Cardiac muscle cell (in vitro differentiated cells and primary cell): Measurements from ENCODE around the gene SLC4A11. TPM values are rescaled to one million over a fixed set of nuclear protein-coding genes. Genes with fewer than 3 reads are reported as not detected.

ENCODE experiments used
- DNase-seq, 2 donors: peaks; one replicate each; pipeline versions ENCODE4 v3.0.0 to v3.0.0-alpha.2; 2010 to 2017; ENCODE audit warnings: low read depth in 1 of 2, low spot score in 1 of 2
- H3K27ac ChIP-seq: fragments of 200-600 bp; sonication (generic); 2 replicates; pipeline ENCODE4 v1.5.1; 2016
- H3K27me3 ChIP-seq: fragments of 200-600 bp; sonication (generic); 2 replicates; pipeline ENCODE4 v1.6.0; 2016; ENCODE audit warnings: control low read depth
- H3K36me3 ChIP-seq: fragments of 200-600 bp; sonication (generic); 2 replicates; pipeline ENCODE4 v1.5.1; 2016; ENCODE audit warnings: control low read depth
- H3K4me1 ChIP-seq: fragments of 200-600 bp; sonication (generic); 2 replicates; pipeline ENCODE4 v1.8.1; 2017; ENCODE audit warnings: low read depth, mild to moderate bottlenecking, mixed run types
- H3K4me3 ChIP-seq: fragments of 200-600 bp; sonication (generic); 2 replicates; pipeline ENCODE4 v1.5.1; 2016; ENCODE audit warnings: mild to moderate bottlenecking
- H3K9me3 ChIP-seq: fragments of 200-600 bp; sonication (generic); 2 replicates; pipeline ENCODE4 v1.5.1; 2017; ENCODE audit warnings: low read depth, mild to moderate bottlenecking, control low read depth
- polyA plus RNA-seq: library from polyadenylated mRNA; unstranded; fragments of >200 nt; fragmentation: Nextera tagmentation; extraction: Ambion mirVana; gene quantifications from 2 replicates; pipeline ENCODE4 v1.2.1, GENCODE V29; 2016
- total RNA-seq: library from RNA; depleted of rRNA; stranded (reverse); fragments of >200 nt; gene quantifications from 2 replicates; pipeline ENCODE4 v1.2.3, GENCODE V29; 2016
- TF ChIP-seq, protein P1 (sequence below): IDR thresholded peaks from 2 replicates; pipeline ENCODE4 v1.5.1; 2012; ENCODE audit warnings: low read depth, mild to moderate bottlenecking, low read length

Gene SLC4A11
- total and polyA plus RNA-seq, 2 experiments from 2014 or later = 0.12 TPM; not detected in 1

GRCh38 chr20:3229798-3230197 lies 9.2 kb downstream of the SLC4A11 start:
- TF ChIP-seq, protein P1, sequence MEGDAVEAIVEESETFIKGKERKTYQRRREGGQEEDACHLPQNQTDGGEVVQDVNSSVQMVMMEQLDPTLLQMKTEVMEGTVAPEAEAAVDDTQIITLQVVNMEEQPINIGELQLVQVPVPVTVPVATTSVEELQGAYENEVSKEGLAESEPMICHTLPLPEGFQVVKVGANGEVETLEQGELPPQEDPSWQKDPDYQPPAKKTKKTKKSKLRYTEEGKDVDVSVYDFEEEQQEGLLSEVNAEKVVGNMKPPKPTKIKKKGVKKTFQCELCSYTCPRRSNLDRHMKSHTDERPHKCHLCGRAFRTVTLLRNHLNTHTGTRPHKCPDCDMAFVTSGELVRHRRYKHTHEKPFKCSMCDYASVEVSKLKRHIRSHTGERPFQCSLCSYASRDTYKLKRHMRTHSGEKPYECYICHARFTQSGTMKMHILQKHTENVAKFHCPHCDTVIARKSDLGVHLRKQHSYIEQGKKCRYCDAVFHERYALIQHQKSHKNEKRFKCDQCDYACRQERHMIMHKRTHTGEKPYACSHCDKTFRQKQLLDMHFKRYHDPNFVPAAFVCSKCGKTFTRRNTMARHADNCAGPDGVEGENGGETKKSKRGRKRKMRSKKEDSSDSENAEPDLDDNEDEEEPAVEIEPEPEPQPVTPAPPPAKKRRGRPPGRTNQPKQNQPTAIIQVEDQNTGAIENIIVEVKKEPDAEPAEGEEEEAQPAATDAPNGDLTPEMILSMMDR = no peak
- H3K27ac ChIP-seq = no peak overlapping the region
- no peaks in the 10 kb centered on the region for H3K27me3 ChIP-seq
- no peaks in the 10 kb centered on the region for H3K4me1 ChIP-seq
- H3K4me3 ChIP-seq = no peak overlapping the region
- no peaks in the 10 kb centered on the region for H3K9me3 ChIP-seq
- no peaks in the 10 kb centered on the region for H3K36me3 ChIP-seq
- no peak for DNase-seq

GRCh38 chr20:3229158-3229557 lies 9.8 kb downstream of the SLC4A11 start:
- Histone ChIP-seq H3K4me1 (no peaks in the 10 kb centered on the region), H3K36me3 (no peaks in the 10 kb centered on the region), H3K27me3 (no peaks in the 10 kb centered on the region)

DNA sequence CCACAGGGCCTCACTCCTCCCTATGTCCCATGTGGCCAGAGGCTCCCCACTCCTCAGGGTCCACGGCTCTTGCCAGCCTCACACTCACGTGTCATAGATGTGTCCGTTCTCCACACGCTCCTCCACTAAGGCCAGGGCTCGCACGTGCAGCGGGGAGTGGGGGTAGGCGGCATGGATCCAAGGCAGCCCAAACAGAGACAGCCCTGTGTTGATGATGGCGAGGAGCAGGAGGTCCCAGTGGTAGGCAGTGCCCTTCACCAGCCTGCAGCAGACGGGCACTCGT lies 10.3 kb downstream of the SLC4A11 start:
- no peaks in the 10 kb centered on the region for H3K9me3 ChIP-seq
- no peak for DNase-seq
- H3K27me3 ChIP-seq = no peaks in the 10 kb centered on the region
- H3K4me1 ChIP-seq = no peaks in the 10 kb centered on the region
- H3K4me3 ChIP-seq = no peak overlapping the region
- TF ChIP-seq, protein P1 = no peak
- H3K27ac ChIP-seq = no peak overlapping the region
- no peaks in the 10 kb centered on the region for H3K36me3 ChIP-seq

More at GRCh38 chr20:3229158-3229557, 9.8 kb downstream of the SLC4A11 start:
- TF ChIP-seq, protein P1 = no peak
- Histone ChIP-seq H3K4me3 (no peak overlapping the region), H3K27ac (no peak overlapping the region), H3K9me3 (no peaks in the 10 kb centered on the region)
- no peak for DNase-seq

DNA sequence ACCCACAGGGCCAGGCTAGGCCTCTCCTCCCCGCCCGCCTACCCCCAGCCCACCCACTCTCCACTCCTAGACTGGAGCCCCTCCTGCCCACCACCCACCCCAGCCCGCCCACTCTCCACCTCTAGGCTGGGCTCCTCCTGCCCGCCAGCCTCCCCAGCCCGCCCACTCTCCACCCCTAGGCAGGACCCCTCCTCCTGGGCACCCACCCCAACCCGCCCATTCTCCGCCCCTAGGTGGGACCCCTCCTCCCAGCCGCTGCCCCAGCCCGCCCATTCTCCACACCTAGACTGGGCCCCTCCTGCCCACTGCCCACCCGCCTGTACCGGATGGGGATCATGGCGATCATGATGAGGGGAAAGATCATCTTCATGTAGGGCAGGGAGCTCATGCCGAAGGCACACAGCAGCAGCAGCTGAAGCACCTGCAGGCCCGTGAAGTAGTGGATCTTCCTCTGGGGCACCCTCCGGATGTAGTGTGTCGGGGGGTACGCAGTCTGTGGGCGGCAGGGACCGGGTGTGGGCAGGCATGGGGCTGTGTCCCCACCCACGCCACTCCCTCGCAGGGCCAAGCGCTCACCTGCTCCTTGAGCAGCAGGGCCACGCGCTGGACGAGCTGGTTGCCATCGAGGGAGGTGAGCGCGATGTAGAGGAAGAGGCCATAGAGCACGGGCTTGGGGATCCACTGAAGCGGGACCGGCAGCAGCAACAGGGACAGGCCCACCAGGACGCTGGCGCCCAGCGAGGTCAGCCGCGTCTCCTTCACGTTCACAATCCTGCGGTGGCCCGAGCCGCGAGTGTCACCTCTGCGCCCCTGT lies 10.8 kb downstream of the SLC4A11 start:
- no peak for DNase-seq
- no peaks in the 10 kb centered on the region for H3K9me3 ChIP-seq
- H3K27ac ChIP-seq = no peak overlapping the region

DNA sequence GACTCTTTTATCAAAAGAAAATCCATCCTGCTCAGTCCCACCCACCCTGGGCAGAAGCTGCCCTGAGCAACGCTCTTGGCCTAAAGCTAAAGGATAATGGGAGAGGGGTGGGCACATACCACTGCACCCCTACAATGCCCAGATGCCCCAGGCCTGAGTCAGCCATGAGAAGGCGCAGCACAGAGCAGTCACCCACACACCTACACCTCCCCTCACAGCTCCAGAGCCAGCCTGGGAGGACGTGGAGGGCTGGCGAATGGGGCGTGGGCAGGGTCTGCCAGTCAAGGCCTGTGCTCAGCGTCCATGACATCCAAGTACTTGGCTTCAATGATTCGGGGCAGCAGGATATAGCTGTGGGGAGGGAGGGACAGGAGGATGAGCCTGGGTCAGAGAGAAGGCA lies 11.5 kb downstream of the SLC4A11 start:
- DNase-seq = no peak
- no peaks in the 10 kb centered on the region for H3K27me3 ChIP-seq
- no peaks in the 10 kb centered on the region for H3K4me1 ChIP-seq
- TF ChIP-seq, protein P1 = no peak
- no peaks in the 10 kb centered on the region for H3K36me3 ChIP-seq
- H3K9me3 ChIP-seq = no peaks in the 10 kb centered on the region
- no peak overlapping the region for H3K4me3 ChIP-seq
- no peak overlapping the region for H3K27ac ChIP-seq

More for the DNA sequence above, 10.8 kb downstream of the SLC4A11 start:
- no peaks in the 10 kb centered on the region for H3K4me1 ChIP-seq
- TF ChIP-seq, protein P1 = no peak
- H3K36me3 ChIP-seq = no peaks in the 10 kb centered on the region
- no peaks in the 10 kb centered on the region for H3K27me3 ChIP-seq
- H3K4me3 ChIP-seq = no peak overlapping the region
